Measurements from ENCODE around the gene NR6A1.

NR6A1 gene

GRCh38 chr9:124507880-124508423 lies 263.2 kb downstream of the NR6A1 start:
- TF ChIP-seq ZFX (IDR thresholded peaks at IDR 0.05; ENCODE audit: borderline replicate concordance), result no peak
- TF ChIP-seq CTCF (IDR thresholded peaks at IDR 0.05), result no peak
- no peak overlapping the region for H3K27ac ChIP-seq

GRCh38 chr9:124506931-124507879 lies 263.9 kb downstream of the NR6A1 start, which contains the start of gene NR5A1:
Gene NR5A1, minus strand, starts transcription at chr9:124507399. Its CDS starts 4,004 bp downstream, at chr9:124503395.
- no peak for TF ChIP-seq ZFX (IDR thresholded peaks at IDR 0.05; ENCODE audit: borderline replicate concordance)
- no peak for TF ChIP-seq CTCF (IDR thresholded peaks at IDR 0.05)
- no peak within 1 kb of the TSS for H3K27ac ChIP-seq

GRCh38 chr9:124506433-124506832 lies 264.7 kb downstream of the NR6A1 start:
- H3K27ac ChIP-seq, result no peak overlapping the region
- no peak for TF ChIP-seq ZFX (IDR thresholded peaks at IDR 0.05; ENCODE audit: borderline replicate concordance)

GRCh38 chr9:124505901-124506346 lies 265.2 kb downstream of the NR6A1 start:
- H3K27ac ChIP-seq, result no peak overlapping the region
- no peak for TF ChIP-seq ZFX (IDR thresholded peaks at IDR 0.05; ENCODE audit: borderline replicate concordance)
- no peak for TF ChIP-seq CTCF (IDR thresholded peaks at IDR 0.05)

GRCh38 chr9:124505006-124505900 lies 265.9 kb downstream of the NR6A1 start:
- TF ChIP-seq ZFX (IDR thresholded peaks at IDR 0.05; ENCODE audit: borderline replicate concordance) (no peak), CTCF (IDR thresholded peaks at IDR 0.05) (no peak)
- no peak overlapping the region for H3K27ac ChIP-seq

DNA sequence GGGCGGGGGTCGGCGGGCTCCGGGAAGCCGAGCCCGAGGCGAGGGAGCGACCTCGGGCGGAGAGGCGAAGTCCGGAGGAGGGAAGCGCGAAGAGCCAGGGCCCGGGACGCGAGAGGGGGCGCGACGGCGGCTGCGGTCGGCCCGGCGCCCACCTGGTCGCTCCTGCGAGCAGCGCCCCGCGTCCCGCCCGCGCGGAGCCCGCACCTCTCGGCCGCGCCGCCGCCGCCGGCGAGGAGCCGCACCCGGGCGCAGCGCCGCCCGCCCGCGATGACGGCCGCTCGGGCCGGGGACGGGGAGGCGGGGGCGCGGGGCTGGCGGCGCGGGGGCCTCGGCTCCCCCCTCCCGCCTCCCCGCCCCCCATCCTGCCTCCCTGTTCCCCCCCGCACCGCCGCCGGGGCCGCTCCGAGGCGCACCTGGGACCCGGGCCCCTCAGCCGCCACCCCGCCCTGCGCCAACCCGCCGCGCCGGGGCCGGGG lies 266.5 kb downstream of the NR6A1 start:
- no peak overlapping the region for H3K27ac ChIP-seq
- TF ChIP-seq CTCF (IDR thresholded peaks at IDR 0.05), result no peak
- TF ChIP-seq ZFX (IDR thresholded peaks at IDR 0.05; ENCODE audit: borderline replicate concordance), result no peak

Measured in 22Rv1 (cell line).